NCI-H748 treated with DMSO at 0.1 percent for 48 hours (cell line): ENCODE data around the gene CXXC5.

Experiments used
- DNase-seq: peaks from one replicate; lab custom pipeline; 2025; lab: John Stamatoyannopoulos, UW

The CXXC5 gene

DNA sequence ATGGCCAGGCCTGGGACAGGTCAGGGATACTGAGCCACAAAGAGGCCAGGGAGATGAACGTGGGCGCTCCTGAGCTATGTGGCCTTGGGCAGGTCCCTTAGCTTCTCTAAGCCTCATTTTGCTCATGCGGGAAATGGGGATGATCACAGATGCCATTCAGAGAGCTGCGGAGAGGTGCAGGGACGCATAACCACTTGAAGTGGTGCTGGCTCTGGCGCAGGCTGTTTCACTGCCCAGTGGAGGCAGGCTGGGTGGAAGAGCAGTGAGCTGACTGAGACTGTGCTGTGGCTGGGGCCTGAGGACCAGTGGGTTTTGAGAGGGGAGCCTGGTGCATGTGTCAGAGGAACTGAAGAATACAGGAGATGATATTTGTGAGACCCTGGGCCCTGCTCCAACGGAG is 18.4 kb downstream of the CXXC5 start:
- no peak for DNase-seq

DNA sequence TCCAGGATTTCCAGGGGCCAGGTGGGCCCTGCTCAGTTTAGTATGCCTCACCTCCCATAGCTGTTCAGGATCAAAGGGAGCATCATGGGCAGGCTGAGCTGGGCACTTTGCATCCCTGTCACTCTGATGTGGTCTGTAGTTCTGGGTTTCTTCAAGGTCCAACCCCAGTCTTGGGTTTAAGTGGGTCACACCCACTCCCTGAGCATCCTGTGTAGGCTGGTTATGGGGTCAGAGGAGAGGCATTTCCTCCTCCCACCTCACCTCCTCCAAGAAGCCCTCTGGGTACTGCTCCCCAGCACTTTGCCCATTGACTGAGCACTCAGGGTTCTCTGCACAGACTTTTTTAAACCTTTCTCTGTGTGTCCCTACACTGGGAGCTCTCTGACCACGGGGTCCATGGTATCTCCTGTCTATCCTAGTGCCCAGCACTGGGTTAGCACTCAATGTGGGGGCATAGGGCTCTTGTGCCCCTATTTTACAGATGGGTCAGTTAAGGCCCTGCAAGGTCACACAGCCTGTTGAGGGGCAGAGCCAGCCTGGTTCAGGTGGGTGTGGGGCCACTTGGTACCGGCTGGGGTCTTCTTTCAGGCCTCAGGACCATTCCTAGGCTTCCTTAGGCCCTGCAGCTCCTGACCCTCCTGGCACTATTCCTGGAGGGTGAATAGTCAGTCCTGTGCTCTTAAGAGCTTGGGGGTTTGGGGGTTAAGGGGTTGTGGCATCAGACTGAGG is 19.0 kb downstream of the CXXC5 start:
- no peak for DNase-seq

GRCh38 chr5:139667730-139668063 is 19.5 kb downstream of the CXXC5 start:
- DNase-seq = no peak

- DNase-seq = no peak
Measured at GRCh38 chr5:139668064-139668880, 20.1 kb downstream of the CXXC5 start.

DNA sequence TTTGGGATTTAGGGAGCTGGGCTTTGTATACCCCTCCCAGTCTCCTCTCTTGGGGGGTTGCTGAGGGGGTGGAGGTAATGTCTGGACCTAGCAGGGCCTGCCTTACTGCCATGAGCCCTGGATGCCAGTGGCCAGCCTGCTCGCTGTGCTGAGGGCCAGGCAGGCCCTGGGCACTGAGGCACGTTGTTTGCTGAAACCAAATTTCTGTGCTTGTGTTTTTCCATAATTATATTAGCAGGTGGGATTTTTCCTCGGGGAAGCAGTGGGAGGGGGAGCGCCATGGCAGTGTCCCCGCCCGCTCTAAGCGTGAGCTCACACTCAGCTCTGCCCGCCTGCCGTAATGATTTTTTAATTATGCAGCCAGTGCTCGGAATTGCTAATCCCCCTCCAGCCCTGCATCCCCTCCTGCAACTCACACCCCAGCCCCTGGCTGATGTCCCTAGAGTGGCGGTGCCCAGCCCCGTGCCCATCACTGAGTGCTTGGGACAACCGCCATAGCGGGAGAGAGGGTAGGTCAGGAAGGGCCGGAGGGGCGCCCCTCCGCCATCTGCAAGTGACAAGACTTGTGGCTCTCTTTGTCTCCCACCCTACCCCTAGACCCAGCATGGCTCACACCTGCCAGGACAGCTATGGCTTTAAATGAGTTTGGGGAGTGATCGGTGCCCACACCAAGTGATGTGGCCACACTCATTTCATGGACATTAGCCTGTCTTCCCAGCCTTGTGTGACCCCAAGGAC is 20.9 kb downstream of the CXXC5 start:
- no peak for DNase-seq

DNA sequence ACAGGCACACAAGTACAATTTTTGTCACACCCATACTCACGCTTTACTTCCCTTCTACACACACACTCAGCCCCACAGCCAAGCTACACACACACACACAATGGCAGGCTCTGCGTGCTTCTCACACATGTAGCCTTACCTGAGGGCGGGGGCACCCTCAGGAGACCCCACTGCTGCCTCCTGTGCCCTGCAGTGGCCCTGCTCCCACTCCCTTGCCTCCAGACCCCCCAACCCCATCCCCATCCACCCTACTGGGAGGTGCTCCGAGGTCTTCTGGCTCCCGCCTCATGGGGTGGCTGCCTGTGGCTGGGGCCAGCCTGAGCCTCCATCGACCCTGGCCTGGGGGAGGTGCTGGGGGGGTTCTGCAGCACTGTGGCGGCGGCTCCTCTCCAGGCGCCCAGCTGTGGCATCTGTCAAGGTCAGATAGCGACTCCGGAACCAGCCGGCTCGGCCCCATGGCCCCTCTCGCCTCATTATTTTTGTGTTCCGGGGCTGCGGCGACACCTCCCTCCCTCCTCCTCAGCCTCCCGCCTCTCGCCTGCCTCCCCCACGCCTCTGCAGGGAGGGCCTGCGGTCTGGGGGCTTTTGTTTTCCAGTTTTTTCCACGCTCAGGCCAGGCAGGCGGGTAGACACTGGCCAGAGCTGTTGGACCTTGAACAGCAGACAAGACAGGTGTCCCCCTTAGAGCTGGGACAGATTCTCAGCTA is 21.7 kb downstream of the CXXC5 start:
- DNase-seq = no peak

GRCh38 chr5:139670369-139671095 is 22.4 kb downstream of the CXXC5 start:
- no peak for DNase-seq

DNA sequence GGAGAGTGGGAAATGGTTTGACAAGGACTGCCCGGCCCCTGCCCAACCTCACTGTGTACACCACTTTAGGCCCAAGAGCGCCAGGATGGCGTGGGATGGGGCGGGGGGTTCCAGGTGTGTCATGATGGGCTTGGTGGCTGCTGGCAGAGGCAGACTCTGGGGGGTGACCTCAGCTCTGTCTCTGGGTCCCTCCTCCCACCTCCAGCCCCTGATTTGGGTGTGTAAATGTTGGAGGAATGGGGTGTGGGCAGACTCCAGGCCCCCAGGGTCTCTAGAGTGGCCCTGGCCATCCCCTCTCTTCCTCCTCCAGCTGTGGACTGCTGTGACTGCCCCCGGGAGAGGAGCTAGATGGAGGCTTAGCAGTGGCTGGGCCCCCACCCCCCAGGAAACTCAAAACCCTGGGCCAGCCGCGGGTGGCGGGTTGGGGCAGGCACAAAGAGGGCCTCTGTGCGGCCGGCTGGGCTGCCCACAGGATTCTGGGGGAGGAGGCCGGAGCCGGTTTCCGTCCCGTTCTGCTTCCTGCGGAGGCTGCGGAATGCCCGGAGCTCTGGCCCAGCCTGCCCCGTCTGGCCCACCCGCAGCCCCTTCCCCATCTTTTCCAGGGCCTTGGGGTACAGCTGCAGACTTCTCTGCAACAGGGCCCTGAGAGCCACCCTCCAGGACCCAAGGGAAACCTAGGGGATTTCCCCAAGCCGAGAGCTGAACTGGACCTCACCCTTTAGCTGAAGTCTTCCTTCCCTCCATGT is 23.1 kb downstream of the CXXC5 start:
- no peak for DNase-seq

- DNase-seq = no peak
Measured at GRCh38 chr5:139675213-139675612, 27.1 kb downstream of the CXXC5 start.

DNA sequence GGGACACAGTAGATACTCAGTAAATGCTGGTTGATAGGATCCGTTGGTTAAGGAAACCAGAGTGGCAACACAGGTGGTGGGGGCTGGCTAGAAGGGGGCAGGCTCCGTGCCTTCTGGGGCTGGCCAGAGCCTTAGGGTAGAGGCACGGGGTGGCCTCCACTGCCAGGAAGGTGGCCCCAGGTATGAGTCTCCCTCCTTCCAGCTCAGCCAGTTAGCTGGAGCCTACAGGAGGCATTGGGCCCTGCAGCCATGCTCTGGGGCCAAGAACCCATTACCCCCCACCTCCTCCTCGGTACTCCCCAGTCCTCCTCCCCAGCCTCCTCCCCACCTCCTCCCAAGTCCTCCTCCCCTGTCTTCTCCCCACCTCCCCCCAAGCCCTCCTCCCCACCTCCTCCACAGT is 27.7 kb downstream of the CXXC5 start:
- no peak for DNase-seq

DNA sequence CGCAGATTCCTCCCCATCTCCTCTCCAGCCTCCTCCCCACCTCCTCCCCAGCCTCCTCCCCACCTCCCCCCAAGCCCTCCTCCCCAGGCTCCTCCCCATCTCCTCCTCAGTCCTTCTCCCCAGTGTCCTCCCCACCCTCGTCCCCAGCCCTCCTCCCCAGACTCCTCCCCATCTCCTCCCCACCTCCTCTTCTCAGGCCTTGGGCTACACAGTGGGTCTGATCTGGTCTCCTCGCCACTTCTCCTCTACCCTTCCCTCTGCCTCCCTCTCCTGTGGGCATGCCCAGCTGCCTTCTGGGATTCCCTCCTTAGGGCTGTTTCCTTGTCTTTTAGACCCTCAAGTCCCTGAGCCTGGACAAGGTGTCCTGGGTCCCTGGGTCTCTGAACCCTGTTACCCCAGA is 28.3 kb downstream of the CXXC5 start:
- DNase-seq = no peak

- no peak for DNase-seq
Measured at GRCh38 chr5:139676951-139677735, 29.0 kb downstream of the CXXC5 start.

DNA sequence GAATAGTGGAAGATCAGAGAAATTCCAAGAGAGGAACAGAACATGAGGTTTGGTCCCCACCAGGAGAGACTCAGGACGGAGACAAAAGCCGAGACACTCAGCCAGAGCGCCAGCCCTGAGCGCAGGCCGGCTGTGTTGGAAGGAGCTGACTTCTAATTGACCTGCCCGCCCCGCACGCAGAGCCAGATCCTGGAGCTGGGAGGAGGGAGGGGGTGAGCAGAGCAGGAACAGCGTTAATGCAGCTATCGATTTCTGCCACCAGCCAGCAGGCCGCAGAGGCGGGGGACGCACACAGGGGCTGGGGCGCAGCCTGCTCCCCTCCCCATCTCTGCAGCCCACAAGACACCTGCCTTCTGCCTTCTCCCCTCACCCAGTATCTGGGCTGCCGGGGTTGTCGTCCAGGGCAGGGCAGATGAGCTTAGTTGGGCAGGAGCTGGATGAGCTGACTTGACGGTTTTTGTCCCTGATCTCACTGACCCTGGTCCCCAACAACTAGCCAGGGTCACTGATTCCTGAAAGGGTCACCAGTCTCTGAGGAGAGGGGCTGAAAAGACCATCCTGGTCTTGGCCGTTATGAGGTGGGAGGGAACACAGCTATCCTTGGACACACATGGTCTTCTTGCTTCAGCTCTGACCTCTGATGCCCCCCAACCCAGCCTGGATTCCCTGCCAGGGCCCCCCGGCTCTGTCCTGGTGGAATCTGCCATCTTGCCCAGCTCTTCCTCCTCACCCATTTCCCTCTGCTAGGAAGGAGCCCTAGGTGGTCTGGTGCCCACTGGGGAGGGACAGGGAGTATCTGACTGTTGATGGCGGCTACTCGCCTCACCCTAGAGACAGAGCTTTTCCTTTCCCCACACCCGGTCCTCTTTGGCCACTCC is 29.8 kb downstream of the CXXC5 start:
- no peak for DNase-seq

DNA sequence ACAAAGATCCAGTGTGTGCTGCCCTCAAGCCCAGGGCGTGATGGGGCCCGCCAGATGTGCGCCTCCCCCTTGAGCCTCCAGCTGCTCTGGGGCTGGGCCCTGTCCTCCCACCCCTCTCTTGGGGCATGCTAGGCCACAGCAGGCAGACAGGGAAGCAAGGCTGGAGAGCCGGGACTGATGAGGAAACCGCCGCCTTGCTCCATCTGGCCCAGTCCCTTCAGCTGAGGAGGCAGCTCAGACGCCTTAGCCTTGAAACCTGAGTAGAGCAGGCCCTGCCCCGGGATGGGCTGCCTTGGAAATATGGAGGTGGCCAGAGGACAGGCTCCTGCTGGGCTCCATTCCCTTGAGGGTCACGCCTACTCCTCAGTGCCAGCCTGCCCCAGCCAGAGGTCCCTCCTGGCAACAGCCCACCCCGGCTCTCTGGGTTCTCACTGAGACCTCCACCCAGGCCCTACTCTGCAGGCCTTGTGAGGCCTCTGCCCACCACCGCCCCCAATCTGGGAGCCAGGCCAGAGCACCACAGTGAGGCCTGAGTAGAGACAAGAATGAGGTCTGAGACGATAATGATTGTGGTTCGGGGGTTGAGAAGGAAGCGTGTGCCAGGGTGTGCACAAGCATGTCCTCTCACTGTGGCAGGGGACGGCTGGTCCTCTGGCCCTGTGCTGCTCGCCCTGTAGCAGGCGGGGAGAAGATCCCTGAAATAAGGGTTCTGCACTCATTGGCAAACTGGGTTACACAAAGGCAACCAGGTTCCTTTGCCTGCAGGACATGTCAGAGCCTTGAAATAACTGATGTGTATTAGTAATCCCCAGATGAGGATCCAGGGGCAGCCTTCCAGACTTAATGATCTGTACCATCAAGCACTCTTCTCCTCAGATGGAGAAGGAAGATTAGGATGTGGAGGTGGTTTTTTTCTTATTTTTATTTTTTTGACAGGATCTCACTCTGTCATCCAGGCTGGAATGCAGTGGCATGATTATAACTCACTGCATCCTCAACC is 30.9 kb downstream of the CXXC5 start:
- no peak for DNase-seq

- no peak for DNase-seq
Measured at GRCh38 chr5:139680368-139681111, 32.4 kb downstream of the CXXC5 start.

- no peak for DNase-seq
Measured at GRCh38 chr5:139681112-139681458, 32.9 kb downstream of the CXXC5 start.

- no peak for DNase-seq
Measured at GRCh38 chr5:139681466-139681865, 33.3 kb downstream of the CXXC5 start.
